Activated CD4-positive, CD25-positive, alpha-beta regulatory T cell treated with anti-CD3 and anti-CD28 coated beads, Interleukin-2, amount 50 U/mL, for 72 hours (primary cell): ENCODE measurements around the gene RSBN1.

Experiments used
- DNase-seq: peaks from one replicate; pipeline ENCODE4 v3.0.0; 2021

Gene RSBN1

GRCh38 chr1:113811156-113811887 is 954 bp downstream of the RSBN1 start:
- DNase-seq = no peak

- DNase-seq = no peak
Observed at GRCh38 chr1:113809670-113810602, 2.3 kb downstream of the RSBN1 start.

DNA sequence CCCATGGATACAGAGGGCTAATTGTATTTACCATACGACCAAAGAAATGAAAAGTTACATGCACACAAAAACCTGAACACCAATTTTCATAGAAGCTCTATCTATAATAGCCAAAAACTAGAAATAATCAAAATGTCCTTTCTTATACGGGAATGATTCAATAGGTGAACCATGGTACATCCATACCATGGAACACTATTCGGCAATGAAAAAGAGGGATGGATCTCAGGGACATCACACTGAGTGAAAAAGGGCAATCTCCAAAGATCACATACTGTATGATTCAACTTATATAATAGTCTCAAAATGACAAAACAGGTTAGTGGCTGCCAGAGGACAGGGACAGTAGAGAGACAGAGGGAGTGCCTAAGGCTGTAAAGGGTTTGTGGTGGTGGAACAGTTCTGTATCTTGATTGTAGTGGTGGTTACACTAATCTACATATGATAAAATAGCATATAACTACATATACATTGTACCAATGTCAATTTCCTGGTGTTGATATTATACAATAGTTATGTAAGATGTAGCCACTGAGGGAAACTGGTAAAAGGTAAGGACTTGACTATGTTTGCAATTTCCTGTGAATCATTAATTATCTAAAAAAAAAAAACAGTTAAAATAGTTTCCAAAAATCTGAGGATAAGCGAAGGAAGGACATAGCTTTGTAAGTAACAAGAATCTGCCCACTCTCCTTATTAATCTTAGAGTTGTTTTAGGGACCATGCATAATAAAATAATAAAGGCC is 3.7 kb downstream of the RSBN1 start:
- no peak for DNase-seq

- DNase-seq = no peak
Observed at GRCh38 chr1:113805639-113806038, 6.6 kb downstream of the RSBN1 start.

- no peak for DNase-seq
Observed at GRCh38 chr1:113805256-113805531, 7.1 kb downstream of the RSBN1 start.

DNA sequence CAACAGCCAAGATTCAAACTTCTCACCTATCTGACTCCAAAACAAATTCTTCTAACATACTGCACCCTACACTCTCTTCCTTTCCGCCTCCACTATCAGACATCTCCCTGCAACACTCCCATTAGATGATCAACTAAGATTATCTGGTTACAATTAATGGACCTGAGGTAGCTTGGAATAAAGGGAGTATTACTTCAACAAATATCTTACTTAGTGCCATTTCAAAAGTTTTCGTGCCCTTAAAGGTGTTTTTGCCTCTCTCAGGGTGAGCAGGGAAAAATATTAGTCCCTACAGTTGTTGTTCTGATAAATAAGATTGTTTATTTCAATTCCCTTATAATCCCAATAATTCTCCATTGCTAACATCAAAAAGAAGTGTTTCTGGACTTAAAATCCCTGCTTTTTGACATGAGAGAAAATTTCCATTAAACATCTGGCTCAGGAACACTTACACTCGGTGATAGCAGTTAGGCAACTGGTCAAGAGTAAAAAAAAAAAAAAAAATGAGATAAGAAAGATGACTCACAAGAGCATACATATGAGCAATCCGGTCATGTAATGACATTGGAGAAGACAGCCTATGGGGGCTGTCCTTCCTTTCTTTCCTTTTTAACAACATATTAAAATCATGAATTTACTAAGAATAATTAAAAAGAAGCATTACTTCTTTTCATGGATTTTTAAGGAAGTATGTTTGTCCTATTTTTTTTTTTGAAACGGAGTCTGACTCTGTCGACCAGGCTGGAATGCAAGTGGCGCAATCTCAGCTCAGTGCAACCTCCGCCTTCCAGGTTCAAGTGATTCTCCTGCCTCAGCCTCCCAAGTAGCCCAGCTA is 7.6 kb downstream of the RSBN1 start:
- no peak for DNase-seq

- no peak for DNase-seq
Observed at GRCh38 chr1:113802367-113803007, 9.8 kb downstream of the RSBN1 start.

GRCh38 chr1:113800487-113800886 is 11.8 kb downstream of the RSBN1 start:
- no peak for DNase-seq

DNA sequence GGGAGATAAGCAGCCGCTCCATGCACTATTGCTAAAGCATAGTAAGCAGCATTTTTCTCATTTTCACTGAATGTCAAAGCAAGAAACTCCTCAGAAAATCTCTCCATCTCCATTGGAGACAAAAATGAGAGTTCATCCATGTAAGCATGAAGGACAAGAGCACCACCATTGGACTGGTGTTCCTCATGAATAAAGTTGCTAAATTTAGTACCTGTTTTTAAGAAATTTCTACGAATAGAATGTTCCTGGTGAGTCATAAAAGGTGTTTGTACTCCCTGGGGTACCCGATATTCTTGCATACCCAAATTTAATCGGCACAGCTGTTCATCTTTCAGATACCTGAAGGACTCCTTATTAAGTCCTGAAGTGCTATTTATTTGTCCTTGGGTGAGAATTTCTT is 14.8 kb downstream of the RSBN1 start:
- DNase-seq = no peak

GRCh38 chr1:113793878-113794834 is 18.1 kb downstream of the RSBN1 start:
- DNase-seq = no peak

GRCh38 chr1:113792986-113793385 is 19.3 kb downstream of the RSBN1 start:
- no peak for DNase-seq

DNA sequence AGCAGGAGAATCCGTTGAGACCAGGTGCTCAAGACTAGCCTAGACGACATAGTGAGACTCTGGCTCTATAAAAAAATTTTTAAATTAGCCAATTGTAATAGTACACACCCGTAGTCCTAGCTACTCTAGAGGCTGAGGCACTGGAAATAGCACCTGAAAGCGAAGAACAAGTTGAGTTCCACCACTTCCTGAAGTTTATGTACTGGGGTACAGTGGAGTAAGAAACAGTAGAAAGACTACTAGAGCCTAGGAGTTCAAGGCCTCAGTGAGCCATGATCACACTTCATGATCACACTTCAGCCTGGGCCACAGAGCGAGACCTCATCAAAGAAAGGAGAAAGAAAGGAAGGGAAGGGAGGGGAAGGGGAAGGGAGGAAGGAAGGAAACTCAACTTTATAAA is 19.8 kb downstream of the RSBN1 start:
- DNase-seq = no peak

DNA sequence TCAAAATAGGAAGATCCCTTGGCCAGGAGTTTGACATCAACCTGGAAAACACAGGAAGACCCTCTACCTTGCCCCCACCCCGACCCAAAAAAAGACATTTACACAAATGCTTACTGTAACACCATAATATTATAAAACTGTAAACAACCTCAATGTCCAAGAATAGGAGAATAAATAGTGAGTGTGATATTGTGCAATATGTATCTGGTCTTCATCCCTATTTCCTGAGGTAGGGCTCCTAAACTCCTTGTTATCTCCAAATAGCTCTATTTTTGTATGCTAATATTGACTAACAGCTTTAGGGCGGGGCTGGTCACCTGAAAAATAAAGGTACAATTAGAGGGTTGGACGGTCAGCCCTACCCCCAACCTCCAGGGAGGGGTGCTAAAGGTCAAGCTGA is 23.5 kb downstream of the RSBN1 start:
- DNase-seq = no peak

GRCh38 chr1:113787663-113788062 is 24.6 kb downstream of the RSBN1 start:
- no peak for DNase-seq

- DNase-seq = no peak
Observed at GRCh38 chr1:113786069-113786468, 26.2 kb downstream of the RSBN1 start.

GRCh38 chr1:113784104-113784779 is 28.0 kb downstream of the RSBN1 start:
- no peak for DNase-seq

GRCh38 chr1:113783254-113784103 is 28.8 kb downstream of the RSBN1 start:
- no peak for DNase-seq

- DNase-seq = no peak
Observed at GRCh38 chr1:113782406-113782805, 29.9 kb downstream of the RSBN1 start.

DNA sequence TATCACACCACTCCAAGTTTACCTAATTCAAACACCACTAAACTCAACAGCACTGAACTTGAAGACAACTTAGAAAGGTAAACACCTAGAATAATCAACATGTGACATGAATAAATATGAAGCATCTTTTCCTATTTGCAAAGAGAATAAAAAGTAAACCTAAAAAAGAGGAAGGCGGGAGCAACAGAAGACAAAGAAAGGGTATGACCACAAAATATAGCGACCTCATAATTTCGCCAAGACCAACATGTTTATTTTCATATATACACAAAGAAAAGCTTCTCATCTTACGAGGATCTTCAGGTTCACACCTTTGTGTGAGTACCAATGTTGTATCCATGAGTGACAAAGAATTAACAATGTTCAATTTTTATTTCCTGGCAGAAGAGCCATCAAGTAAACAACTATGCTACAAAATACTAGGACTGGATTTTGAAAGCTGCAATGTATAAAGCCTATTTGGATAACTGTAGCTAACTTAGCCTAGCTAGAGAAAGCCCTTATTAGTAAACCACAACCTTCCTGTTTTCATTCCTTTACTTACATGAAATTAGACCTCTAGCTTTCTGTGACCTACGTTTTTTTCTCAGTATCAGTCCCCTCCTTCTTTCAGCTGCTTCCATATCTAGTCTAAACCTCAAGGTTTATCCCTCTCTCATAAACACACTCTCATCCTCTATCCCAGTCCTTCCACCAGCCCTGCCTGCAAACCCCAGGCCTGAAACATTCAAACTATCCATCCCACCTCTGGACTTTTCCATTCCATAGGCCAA is 31.7 kb downstream of the RSBN1 start:
- no peak for DNase-seq
